ENCODE results near the gene XG.
"Not testable (repeated sequence)": the region's sequence is repeated elsewhere in the genome, so short reads cannot be mapped to it uniquely, and the experiment has no call there.

XG gene

GRCh38 chrX:2756548-2756947 is 4.7 kb downstream of the XG start:
- Histone ChIP-seq H3K9ac (no peak overlapping the region), H3K27me3 (no peaks in the 10 kb centered on the region), H3K4me1 (peaks cover 15% of the 10 kb centered on the region), H3K4me2 (no peak overlapping the region), H3K27ac (no peak overlapping the region), H3K36me3 (no peaks in the 10 kb centered on the region), H3K4me3 (no peak overlapping the region), H4K20me1 (no peaks in the 10 kb centered on the region), H3K9me3 (no peaks in the 10 kb centered on the region)
- no peak for TF ChIP-seq Cebpa-rat (IDR thresholded peaks at IDR 0.05)

- no peak for TF ChIP-seq Cebpa-rat (IDR thresholded peaks at IDR 0.05)
Measured at GRCh38 chrX:2761246-2761645, 9.4 kb downstream of the XG start.

GRCh38 chrX:2762671-2763070 is 10.8 kb downstream of the XG start:
- not testable (repeated sequence) for H3K27ac ChIP-seq, H3K4me2 ChIP-seq, H3K4me3 ChIP-seq, H3K27me3 ChIP-seq, H3K36me3 ChIP-seq, H3K4me1 ChIP-seq, H4K20me1 ChIP-seq, H3K9ac ChIP-seq
- peaks cover 13% of the 10 kb centered on the region for H3K9me3 ChIP-seq

More at GRCh38 chrX:2761246-2761645, 9.4 kb downstream of the XG start:
- Histone ChIP-seq H3K9ac (no peak overlapping the region), H3K4me3 (no peak overlapping the region), H3K27ac (no peak overlapping the region), H3K4me1 (peaks cover 6% of the 10 kb centered on the region), H3K9me3 (peaks cover 13% of the 10 kb centered on the region), H3K27me3 (no peaks in the 10 kb centered on the region), H3K36me3 (no peaks in the 10 kb centered on the region), H4K20me1 (no peaks in the 10 kb centered on the region), H3K4me2 (no peak overlapping the region)

GRCh38 chrX:2764766-2765548 is 13.1 kb downstream of the XG start:
- H3K4me2 ChIP-seq, H3K4me1 ChIP-seq, H3K4me3 ChIP-seq, H4K20me1 ChIP-seq, H3K27me3 ChIP-seq, H3K9ac ChIP-seq, H3K27ac ChIP-seq, H3K36me3 ChIP-seq: not testable (repeated sequence)
- H3K9me3 ChIP-seq = peaks cover 13% of the 10 kb centered on the region

GRCh38 chrX:2765549-2765830 is 13.7 kb downstream of the XG start:
- H3K4me1 ChIP-seq = peaks cover 6% of the 10 kb centered on the region
- no peak for TF ChIP-seq Cebpa-rat (IDR thresholded peaks at IDR 0.05)
- H3K27ac ChIP-seq = no peak overlapping the region
- no peaks in the 10 kb centered on the region for H4K20me1 ChIP-seq
- H3K9ac ChIP-seq = no peak overlapping the region
- no peak overlapping the region for H3K4me2 ChIP-seq
- peaks cover 13% of the 10 kb centered on the region for H3K9me3 ChIP-seq
- H3K27me3 ChIP-seq = no peaks in the 10 kb centered on the region
- H3K4me3 ChIP-seq = no peak overlapping the region
- H3K36me3 ChIP-seq = no peaks in the 10 kb centered on the region

GRCh38 chrX:2766906-2767305 is 15.1 kb downstream of the XG start:
- no peaks in the 10 kb centered on the region for H3K36me3 ChIP-seq
- TF ChIP-seq Cebpa-rat (IDR thresholded peaks at IDR 0.05) = no peak
- no peak overlapping the region for H3K4me2 ChIP-seq
- peaks cover 13% of the 10 kb centered on the region for H3K9me3 ChIP-seq
- H3K4me3 ChIP-seq = no peak overlapping the region
- H3K9ac ChIP-seq = no peak overlapping the region
- no peaks in the 10 kb centered on the region for H3K27me3 ChIP-seq
- peaks cover 6% of the 10 kb centered on the region for H3K4me1 ChIP-seq
- no peak overlapping the region for H3K27ac ChIP-seq
- H4K20me1 ChIP-seq = no peaks in the 10 kb centered on the region

GRCh38 chrX:2767631-2768455 is 16.0 kb downstream of the XG start:
- no peak overlapping the region for H3K27ac ChIP-seq
- H3K27me3 ChIP-seq = no peaks in the 10 kb centered on the region
- H3K4me3 ChIP-seq = no peak overlapping the region
- peaks cover 6% of the 10 kb centered on the region for H3K4me1 ChIP-seq
- TF ChIP-seq Cebpa-rat (IDR thresholded peaks at IDR 0.05) = no peak
- no peak overlapping the region for H3K9ac ChIP-seq
- H3K36me3 ChIP-seq = no peaks in the 10 kb centered on the region
- peaks cover 13% of the 10 kb centered on the region for H3K9me3 ChIP-seq
- H3K4me2 ChIP-seq = no peak overlapping the region
- no peaks in the 10 kb centered on the region for H4K20me1 ChIP-seq

- no peak for TF ChIP-seq Cebpa-rat (IDR thresholded peaks at IDR 0.05)
- H3K4me1 ChIP-seq = peaks cover 6% of the 10 kb centered on the region
- no peak overlapping the region for H3K27ac ChIP-seq
- H3K9ac ChIP-seq = no peak overlapping the region
- H3K9me3 ChIP-seq = peaks cover 11% of the 10 kb centered on the region
- H3K27me3 ChIP-seq = no peaks in the 10 kb centered on the region
- no peaks in the 10 kb centered on the region for H4K20me1 ChIP-seq
- H3K4me3 ChIP-seq = no peak overlapping the region
- no peak overlapping the region for H3K4me2 ChIP-seq
- no peaks in the 10 kb centered on the region for H3K36me3 ChIP-seq
Measured at GRCh38 chrX:2769615-2770014, 17.8 kb downstream of the XG start.

- not testable (repeated sequence) for H3K4me1 ChIP-seq, H4K20me1 ChIP-seq, H3K4me3 ChIP-seq, H3K36me3 ChIP-seq, H3K27me3 ChIP-seq, H3K4me2 ChIP-seq, H3K9ac ChIP-seq, H3K27ac ChIP-seq
- H3K9me3 ChIP-seq = peaks cover 15% of the 10 kb centered on the region
Measured at GRCh38 chrX:2773166-2774055, 21.6 kb downstream of the XG start.

- no peak for TF ChIP-seq Cebpa-rat (IDR thresholded peaks at IDR 0.05)
Measured at GRCh38 chrX:2774057-2774456, 22.2 kb downstream of the XG start.

More at GRCh38 chrX:2774057-2774456, 22.2 kb downstream of the XG start:
- Histone ChIP-seq H3K9me3 (peaks cover 15% of the 10 kb centered on the region), H3K27ac (no peak overlapping the region), H3K36me3 (no peaks in the 10 kb centered on the region), H3K9ac (no peak overlapping the region), H3K4me3 (no peak overlapping the region), H4K20me1 (no peaks in the 10 kb centered on the region), H3K4me1 (no peaks in the 10 kb centered on the region), H3K27me3 (no peaks in the 10 kb centered on the region), H3K4me2 (no peak overlapping the region)

All from BLaER1 (cell line).